Raji (cell line): Measurements from ENCODE around the gene GRM7.

Experiments used
- POLR2A ChIP-seq: IDR thresholded peaks from 2 replicates; pipeline ENCODE4 v1.6.1; 2011; ENCODE audit warnings: low read depth, low read length, control low read depth; ENCODE audit not compliant: insufficient read depth

The GRM7 gene

DNA sequence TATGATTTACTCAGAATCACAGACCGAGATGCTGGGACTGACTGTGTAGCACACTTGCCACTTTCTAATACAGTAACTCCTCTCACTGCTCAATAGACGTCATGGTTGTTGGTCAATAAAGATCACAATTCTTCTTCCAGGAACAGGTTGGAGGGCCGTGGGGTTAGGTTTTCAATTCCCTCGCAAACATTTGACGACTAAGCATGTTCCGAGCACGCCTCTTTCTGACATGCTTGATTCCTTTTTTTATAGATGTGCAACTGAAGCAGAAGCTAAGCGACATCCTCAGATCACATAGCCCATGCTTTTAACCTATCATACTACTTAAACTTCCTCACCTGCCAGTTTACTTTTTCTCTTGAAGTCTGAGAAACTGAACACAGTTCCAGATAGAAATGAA lies 61.0 kb downstream of the GRM7 start:
- TF ChIP-seq POLR2A = no peak

DNA sequence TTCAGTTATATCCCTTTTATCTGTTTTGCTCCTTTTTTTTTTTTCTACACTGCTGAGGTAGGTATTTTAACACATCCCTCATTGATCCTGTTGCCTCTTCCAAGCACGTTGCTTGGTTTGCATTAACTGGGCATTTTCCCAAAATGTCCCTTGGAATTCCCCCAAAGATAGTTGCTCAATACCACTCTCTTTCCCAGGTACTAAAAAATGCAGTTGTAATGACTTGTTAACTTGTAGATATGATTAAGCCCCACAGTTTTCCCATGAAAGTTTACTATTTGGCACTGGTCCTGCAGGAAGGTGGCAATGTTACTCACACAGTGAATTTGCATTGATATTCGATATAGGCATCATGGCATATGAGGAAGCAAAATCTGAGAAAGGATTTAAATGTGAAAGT lies 67.1 kb downstream of the GRM7 start:
- no peak for TF ChIP-seq POLR2A

DNA sequence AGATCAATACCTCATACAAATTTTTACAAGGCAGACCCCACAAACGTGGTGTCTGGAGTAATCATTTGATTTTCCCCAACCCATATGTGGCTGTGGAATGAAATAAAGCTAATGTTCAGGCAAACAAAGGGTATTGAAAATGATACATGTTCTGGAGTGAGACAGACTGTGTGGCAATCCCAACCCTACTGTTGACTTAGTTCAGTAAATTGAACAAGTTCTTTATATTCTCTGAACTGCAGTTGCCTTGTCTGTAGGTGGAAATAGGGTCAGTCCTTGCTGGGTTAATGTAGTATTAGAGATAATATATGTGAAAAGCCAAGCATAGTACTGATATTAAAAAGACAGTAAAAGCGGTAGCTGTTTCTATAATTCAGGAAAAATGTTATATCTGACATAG lies 69.0 kb downstream of the GRM7 start:
- TF ChIP-seq POLR2A = no peak

DNA sequence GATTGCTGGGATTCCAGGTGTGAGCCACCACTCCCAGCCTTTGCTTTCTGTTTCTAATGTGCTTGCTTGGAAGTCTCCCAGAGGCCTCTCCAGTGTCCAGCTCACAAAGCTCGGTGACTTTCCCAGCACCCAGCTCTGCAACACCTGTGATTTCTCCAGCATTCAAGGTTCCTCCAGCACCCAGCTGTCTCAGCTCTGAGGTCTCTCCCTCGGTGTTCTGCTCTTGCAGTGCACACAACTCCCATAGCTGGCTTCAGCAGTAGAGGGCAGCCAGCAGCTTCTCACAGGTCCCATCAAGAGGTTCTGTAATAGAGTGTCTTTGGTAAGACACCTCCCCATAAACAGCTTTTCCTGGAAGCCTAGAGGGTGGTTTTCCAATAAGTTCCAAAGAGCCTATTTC lies 75.1 kb downstream of the GRM7 start:
- no peak for TF ChIP-seq POLR2A

DNA sequence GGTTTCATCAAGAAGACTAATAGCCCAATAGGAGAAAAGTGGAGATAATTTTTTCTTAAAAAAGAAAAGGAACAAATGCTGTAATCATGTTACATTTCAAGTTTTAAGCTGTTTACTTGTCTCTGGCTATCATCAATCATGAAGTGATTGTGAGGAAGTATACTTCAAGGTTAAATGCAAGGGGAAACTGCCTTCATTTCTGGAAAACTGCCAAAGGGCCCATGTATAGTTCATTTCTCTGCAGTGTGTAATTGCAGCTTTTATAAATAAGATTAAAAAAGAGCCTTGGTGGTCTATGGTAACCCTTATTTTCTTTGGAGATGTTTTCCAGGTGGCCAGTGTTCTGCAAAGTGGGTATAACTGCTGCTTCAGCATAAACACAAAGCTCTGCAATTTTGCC lies 101.9 kb downstream of the GRM7 start:
- TF ChIP-seq POLR2A = no peak

DNA sequence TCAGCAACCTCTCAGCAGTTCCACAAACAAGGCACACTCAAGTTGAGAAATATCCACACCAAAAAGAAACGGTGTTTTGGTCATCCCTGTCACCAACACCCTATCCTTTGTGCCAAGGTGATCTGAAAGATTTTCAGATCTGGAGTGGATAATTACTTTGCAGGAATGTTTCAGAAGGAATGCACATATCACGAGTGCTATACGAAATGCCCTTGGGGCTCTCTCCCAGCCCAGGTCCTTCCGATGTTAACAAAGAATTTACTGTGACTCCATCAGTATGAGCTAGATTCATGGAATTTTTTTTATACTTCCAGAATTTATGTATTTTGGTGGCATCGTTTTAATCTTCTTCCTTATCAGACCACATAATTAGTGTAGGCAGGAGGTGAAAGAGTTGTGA lies 105.0 kb downstream of the GRM7 start:
- TF ChIP-seq POLR2A = no peak

DNA sequence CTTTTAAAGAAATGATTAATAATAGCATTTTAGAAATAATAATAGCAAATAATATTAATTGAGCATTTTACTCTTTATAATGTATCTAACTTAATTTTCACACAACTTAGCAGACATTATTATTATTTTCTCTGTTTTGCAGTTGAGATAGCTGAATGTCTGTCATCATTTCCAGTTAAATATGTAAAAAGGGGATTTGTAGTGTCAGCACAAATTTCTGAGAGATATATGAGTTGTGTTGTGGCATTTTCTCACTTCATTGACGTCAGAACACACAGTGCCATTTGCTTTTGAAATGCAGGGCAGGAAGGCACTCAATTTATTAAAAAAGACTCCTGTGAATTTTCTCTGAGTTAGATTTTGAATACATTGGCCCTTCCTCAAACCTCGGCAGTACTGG lies 111.0 kb downstream of the GRM7 start:
- TF ChIP-seq POLR2A = no peak

DNA sequence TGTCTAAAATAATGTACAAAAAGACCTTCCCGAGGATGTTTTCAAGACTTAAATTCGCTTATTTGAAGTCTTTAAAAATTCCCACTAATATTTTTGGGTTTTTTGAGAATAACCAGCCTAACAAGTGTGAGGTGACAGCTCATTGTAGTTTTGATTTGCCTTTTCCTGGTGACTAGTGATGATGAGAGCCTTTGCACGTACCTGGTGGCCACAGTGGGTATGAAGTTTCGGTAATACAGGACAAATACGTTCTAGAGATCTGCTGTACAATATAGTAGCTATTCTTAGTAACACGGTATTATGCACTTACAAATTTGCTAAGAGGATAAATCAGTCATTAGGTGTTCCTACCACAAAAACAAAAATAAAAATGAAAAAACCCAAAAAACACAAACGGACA lies 124.9 kb downstream of the GRM7 start:
- TF ChIP-seq POLR2A = no peak

DNA sequence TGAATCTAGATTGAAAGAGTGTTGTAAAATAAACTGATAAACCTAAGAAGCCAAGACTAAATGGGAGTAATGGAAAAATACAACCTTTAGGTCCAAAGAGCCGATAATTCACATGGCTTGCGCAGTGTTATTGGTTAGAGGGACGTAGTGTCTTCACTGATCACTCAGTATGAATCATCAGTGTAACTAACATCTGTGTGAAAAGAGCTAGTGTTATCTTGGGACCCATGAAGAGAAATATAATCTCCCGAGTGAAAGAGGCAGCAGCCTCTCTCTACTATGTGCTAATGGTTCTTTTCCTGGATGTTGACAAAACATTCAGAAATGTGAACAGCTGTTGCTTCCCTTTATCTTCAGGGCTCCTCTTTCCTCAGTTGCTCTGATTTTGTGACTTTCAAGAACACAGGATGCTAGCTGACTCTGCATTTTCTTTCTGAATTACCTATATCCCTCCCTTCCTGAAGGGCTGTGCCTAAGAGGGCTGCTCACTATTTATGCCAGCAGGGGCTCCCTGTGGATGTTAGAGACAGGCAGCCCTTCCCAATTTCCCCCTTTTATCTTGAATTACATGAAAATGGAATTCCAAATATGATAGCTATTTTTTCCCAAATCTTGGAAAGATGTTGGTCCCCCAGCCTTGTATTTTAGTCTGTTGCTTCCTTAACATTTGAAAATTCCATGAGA lies 128.8 kb downstream of the GRM7 start:
- TF ChIP-seq POLR2A = no peak

DNA sequence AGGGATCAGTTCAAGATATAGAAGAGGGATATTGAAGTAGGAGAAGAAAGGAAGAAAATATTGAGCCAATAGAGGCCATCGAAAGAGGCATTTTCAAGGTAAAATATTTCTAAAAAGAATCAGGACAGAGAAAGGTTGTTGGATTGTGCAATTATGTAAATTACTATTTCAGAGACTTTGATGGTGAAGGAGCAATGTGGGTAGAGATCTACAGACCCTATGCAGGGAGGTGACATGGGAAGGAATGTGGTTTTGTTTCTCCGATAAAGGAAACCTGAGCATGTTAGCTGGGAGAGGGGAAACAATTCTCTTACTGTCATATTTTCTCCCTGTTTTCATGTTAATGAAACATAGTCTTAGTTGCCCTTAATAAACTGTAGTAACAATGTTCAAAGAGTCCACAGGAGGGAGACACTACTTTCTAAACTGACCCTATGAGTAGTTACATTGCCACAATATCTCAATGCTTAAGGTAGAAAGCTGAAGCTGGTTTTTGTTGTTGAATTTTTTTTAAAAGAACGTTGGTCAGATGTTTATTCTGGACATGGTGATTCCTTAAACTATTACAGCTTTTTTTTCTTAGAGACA lies 133.3 kb downstream of the GRM7 start:
- no peak for TF ChIP-seq POLR2A

DNA sequence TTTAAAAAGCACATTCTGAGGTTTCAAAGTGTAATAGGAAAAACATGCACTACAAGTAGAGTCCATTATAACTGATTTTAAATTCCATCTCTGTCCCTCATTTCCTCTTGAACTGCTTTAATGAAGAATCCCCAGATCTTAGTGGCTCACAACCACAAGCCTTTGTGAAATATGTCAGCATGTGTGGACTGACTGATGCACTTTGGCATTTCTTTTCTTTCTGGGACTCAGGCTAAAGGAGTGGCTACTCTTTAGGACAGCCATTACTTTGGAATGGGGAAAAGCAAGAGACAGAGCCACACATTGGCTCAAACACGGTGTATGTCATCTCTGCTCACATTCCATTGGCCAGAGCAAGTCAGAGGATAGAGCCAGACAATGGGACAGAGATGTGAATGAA lies 139.6 kb downstream of the GRM7 start:
- TF ChIP-seq POLR2A = no peak

DNA sequence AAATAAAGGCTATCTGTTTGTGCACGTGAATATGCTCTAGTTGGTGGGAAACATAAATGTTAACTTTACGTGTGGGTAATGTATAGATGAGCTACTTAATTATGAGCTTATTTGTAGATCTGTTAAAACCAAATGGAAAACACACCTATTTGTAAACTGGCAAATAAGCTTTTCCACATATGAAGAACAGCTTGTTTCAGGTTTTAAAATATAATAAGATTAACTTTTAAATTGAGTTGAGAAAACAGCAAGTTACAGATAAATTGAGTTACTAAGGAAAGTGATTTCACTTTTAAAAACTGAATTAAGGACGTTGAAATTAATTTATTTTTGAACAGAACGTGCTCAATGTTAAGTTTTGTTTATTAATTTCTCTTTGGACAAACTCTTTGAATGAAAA lies 140.5 kb downstream of the GRM7 start:
- TF ChIP-seq POLR2A = no peak

DNA sequence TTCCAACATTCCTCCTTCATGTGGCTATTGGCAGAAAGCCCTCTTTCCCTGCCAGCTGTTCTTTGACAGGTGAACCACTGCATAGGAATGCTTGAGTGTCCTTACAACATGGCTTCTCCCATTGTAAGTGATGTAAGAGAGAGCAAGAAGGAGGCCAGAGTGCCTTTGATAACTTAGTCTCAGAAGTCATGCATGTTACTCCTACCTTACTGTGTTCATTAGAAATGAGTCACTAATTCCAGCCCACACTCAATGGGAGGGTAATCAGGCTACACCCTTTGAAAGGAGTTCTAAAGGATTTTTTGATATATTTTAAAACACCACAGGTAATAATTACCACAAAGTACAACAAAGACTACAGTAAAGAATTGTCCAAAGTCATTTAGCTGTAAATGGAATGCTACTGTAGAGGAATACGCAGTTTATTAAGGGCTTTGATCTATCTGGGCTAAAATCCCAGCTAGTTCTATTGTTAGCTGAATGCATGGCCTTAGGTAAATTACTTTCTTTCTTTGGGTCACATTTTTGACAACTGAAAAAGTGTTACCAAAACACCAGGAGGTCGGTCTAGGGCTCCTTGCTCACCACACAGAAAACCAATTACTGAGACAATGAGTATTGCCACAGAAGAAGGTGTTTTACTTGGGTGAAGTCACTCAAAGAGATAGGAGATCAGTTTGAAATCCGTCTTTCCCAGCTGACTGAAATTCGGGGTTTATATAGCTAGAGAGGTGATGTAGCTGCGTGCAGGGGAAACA lies 154.9 kb downstream of the GRM7 start:
- TF ChIP-seq POLR2A = no peak

DNA sequence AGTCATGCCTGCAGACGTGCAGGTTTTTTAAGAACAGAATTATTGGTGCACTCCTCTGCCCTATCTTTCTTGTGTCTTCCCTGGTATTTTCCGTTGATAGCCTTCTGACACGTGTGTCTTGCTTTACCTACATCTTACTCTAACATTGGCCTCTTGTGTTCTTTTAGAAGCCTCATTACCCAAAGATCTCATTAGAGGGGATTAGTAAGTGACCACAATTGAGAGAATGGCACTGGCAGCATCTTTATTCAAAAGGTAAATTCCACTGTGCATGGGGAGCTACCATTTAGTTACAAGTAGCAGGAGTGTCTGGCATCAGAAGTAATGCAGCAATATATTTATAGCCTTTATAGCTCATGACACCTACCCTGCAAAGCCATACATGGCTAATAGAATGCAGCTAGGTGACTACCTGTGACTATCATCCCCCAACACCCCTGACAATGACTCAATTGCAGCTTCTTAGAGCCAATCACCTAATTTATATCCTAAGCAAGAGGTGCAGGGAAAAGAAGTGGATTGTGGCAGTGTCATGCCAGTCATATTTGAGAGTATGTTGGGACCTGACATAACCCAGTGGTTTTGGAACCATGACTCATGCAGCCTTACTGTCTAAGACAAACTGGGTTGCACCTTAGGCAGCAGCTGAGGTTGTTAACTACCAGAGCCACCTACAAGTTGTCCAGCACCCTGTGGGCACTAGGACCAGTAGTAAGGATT lies 164.8 kb downstream of the GRM7 start:
- no peak for TF ChIP-seq POLR2A

DNA sequence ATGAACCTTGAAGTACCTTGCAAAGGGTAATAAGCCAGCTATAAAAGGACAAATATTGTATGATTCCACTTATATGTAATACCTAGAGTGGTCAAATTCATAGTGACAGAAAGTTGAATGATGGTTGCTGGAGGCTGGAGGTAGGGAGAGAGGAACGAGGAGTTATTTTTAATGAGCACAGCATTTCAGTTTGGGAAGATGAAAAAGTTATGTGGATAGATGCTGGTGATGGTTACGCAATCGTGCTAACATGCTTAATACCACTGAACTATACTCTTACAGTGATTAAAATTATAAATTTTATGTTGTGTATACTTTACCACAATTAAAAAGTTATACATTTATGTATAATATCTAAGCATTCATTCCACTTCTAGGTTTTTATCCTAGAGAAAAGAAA lies 168.6 kb downstream of the GRM7 start:
- no peak for TF ChIP-seq POLR2A

DNA sequence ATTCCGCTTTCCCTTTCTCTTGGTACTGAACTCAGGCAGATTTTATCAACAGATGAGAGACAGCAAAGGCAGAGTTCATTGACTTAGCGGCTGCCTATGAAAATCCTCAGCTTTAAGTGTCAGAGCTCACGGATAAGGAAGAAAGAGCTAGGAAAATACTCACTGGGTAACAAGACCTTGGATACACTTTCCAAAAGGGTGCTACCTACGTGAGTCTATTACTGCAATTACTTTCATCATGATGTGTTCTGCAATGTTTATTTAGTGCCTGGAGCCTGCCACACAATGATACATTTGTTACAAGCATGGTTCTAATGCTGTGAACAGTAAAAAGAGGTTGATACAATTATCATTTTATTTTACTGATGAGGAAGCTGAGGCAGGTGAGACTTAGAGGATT lies 177.5 kb downstream of the GRM7 start:
- TF ChIP-seq POLR2A = no peak

DNA sequence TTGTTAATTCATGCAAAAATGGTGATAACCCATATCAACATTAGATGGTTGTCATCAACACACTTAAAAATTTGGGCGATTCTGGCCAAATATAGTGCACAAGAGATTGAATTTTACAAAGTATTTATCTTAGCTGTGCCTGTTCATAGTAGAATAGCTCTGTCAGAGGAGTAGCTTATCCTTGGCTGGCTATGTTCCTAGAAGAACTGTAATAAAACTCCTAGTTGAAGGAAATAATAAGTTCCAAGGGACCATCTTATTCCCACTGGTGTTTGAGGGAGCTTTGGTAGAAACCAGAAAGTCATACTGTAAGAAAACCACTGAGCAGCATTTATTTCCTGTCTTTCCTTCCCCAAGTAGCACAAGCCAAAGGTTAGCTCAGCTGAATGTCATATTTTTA lies 201.8 kb downstream of the GRM7 start:
- TF ChIP-seq POLR2A = no peak

DNA sequence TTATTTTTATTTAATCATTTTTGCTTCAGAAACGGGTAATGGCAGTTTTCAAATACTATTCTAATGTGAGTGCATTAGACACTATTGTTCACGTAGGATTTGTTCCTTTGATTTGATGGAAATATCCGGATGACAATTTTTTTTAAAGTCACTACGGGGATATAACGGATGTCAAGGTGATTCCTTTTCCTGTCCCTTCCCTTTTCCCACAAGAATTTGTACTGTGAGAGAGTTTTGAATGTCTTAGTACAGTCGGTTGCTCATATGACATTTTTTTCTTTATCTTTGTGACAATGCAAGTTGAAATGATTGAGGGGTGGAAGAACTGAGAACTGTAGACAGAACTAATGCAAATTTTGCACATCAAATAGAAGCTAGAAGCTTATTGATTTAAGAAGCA lies 209.5 kb downstream of the GRM7 start:
- no peak for TF ChIP-seq POLR2A
